ENCODE data around the gene UCHL5. TPM values are rescaled to one million over a fixed set of nuclear protein-coding genes. Genes with fewer than 3 reads are reported as not detected.

Gene UCHL5
- total RNA-seq, 1 experiment from 2014 or later = 42.1 TPM

GRCh38 chr1:192977089-192977706 is 82.0 kb downstream of the UCHL5 start:
- no peaks in the 10 kb centered on the region; the same call in 1 of the 2 replicates for H3K27me3 Mint-ChIP-seq (ENCODE audit: low read depth)
- DNase-seq = no peak
- Histone ChIP-seq H3K79me1 (ENCODE audit: insufficient read depth, low read depth, low read length, poor library complexity, severe bottlenecking) (no peaks in the 10 kb centered on the region), H2BK12ac (ENCODE audit: insufficient read length, low read depth, low read length) (no peak overlapping the region), H3K23ac (ENCODE audit: insufficient read length, low read depth, low read length) (no peak overlapping the region), H4K8ac (replicated peaks; ENCODE audit: insufficient read length, low read depth, low read length) (no peak overlapping the region), H3K18ac (ENCODE audit: insufficient read length, low read depth, low read length) (no peak overlapping the region), H2BK20ac (ENCODE audit: low read depth, low read length, poor library complexity, severe bottlenecking) (no peak overlapping the region), H3K4me2 (ENCODE audit: insufficient read depth, insufficient read length, low read length) (no peak overlapping the region), H3K4ac (ENCODE audit: low read depth, low read length) (no peak overlapping the region), H3K9ac (ENCODE audit: extremely low read depth, insufficient read length, low read length) (no peak overlapping the region), H4K91ac (ENCODE audit: insufficient read length, low read depth, low read length) (no peak overlapping the region), H2BK120ac (ENCODE audit: low read depth, low read length, poor library complexity, severe bottlenecking) (no peak overlapping the region), H3K79me2 (ENCODE audit: insufficient read depth, low read length) (no peaks in the 10 kb centered on the region), H3K27me3 (ENCODE audit: insufficient read depth, low read length) (no peaks in the 10 kb centered on the region), H2AFZ (ENCODE audit: low read length) (no peak overlapping the region), H3K56ac (ENCODE audit: insufficient read length, low read depth, low read length) (no peak overlapping the region), H4K5ac (ENCODE audit: insufficient read length, low read depth, low read length) (no peak overlapping the region), H3K23me2 (ENCODE audit: insufficient read length, low read depth, low read length, poor library complexity, severe bottlenecking) (no peaks in the 10 kb centered on the region), H2BK15ac (ENCODE audit: low read depth, low read length) (no peak overlapping the region), H4K20me1 (ENCODE audit: control insufficient read depth, insufficient read depth, insufficient read length) (no peaks in the 10 kb centered on the region), H3K9me3 (ENCODE audit: control insufficient read depth, low read depth, low read length) (no peaks in the 10 kb centered on the region), H3K14ac (ENCODE audit: insufficient read depth, low read length) (no peak overlapping the region), H3K27ac (ENCODE audit: insufficient read length, low read depth, low read length) (no peak overlapping the region), H2BK5ac (ENCODE audit: insufficient read length, low read length) (no peak overlapping the region), H2AK5ac (ENCODE audit: insufficient read length, low read length) (no peak overlapping the region), H3T11ph (ENCODE audit: low read length) (no peak overlapping the region), H3K4me1 (ENCODE audit: insufficient read depth, low read length) (no peaks in the 10 kb centered on the region)
- no CpG with 5 or more reads among the region's 8 CpGs for WGBS (ENCODE audit: extremely low coverage, insufficient read length, low lambda C conversion rate)
- H3K36me3 Mint-ChIP-seq (ENCODE audit: insufficient read depth in 1 of 3, low read depth in 3 of 3) = peaks cover 12 to 27% (median 27%) of the 10 kb centered on the region in 3 experiments
- peaks cover 25 to 32% of the 10 kb centered on the region in 2 experiments for H3K4me1 Mint-ChIP-seq
- H3K9me3 Mint-ChIP-seq = peaks cover 23 to 27% of the 10 kb centered on the region in 2 experiments
- no peak overlapping the region; a peak in 1 of 7 replicates for H3K27ac Mint-ChIP-seq
- H3K4me3 Mint-ChIP-seq = no peak overlapping the region
- no peak for TF ChIP-seq CTCF (conservative IDR thresholded peaks at IDR 0.05)

All from H9 (cell line).